IPS-NIHi11 (cell line): ENCODE results near the gene GJA3.
A peak's percentile ranks its signal among the peaks of the same experiment; 100 is the strongest.

Experiments
- DNase-seq: peaks from one replicate; pipeline ENCODE4 v3.0.0; 2012; ENCODE audit warnings: mixed read lengths, low spot score

Gene GJA3

GRCh38 chr13:20127562-20128458 lies 33.0 kb downstream of the GJA3 start:
- peak; percentile 80 for DNase-seq

- DNase-seq = no peak
Measured at GRCh38 chr13:20127262-20127561, 33.6 kb downstream of the GJA3 start.

- DNase-seq = no peak
Measured at GRCh38 chr13:20126541-20127261, 34.2 kb downstream of the GJA3 start.

GRCh38 chr13:20125783-20126165 lies 35.1 kb downstream of the GJA3 start:
- DNase-seq = no peak

DNA sequence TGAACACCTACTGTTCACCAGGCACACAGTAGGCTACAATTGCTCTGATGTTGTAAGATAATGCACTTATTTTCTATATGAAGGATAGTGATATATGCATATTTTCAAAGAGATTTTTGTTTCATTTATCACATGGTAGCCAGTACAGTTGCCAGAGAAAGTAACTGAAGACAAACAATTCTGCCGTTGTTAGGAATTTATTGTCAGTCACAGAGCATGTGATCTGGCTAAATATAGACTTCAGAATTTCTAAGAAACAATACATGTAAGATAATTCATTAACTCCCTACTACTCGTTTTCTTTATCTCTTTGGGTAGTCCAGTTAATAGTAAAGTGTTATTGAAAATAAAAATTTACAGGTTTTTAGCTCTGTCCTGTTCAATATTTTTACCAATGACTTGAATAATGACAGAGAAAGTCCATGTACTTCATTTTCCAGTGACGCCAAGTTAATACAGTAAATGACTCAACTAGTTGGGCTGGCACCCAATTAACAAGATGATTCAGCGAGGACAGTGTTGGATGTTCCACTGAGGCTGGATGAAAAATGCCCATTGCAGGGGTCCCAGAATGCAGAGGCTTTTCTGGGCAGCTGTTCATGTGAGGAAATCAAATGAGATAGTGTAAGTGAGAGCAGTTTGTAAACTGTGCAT lies 35.6 kb downstream of the GJA3 start:
- DNase-seq = no peak

DNA sequence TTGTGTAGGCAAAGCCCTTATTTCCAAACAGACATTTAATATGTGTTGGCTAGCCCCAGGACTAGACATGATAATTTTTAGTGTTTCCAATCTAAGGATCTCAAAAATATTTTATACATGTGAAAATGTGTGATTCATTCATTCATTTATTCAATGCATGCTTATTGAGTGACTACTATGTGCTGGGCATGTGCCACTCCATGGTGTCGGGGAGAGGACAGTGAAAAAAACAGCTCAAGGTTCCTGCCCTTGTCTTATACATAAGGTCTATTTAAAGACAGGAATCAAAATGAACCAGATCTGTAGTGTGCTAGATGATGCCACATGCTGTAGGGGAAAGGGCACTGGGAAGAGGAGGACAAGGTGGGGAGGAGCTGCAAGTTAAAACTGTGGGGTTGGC lies 36.5 kb downstream of the GJA3 start:
- no peak for DNase-seq

- no peak for DNase-seq
Measured at GRCh38 chr13:20121159-20121525, 39.7 kb downstream of the GJA3 start.

DNA sequence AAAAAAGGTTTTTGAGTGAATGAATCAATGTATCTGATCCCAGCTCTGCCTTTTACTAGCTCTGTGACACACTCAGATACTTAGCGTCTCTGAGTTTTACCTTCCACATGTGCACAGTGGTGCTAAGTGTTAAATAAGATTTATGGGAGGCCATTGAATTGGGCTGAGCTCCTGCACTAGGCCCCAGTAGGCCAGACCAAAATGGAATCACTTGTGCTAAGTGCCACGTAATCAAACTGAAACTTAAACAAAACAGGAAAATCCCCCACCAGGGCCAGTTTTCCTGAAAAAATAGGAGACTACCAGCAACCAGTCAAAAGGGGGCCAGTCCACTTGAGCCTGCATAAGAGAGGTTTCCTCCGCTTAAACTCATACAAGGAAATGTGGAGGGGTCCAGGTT lies 40.9 kb downstream of the GJA3 start:
- no peak for DNase-seq

GRCh38 chr13:20118268-20119140 lies 42.3 kb downstream of the GJA3 start:
- peak; percentile 63 for DNase-seq

- DNase-seq = no peak
Measured at GRCh38 chr13:20116213-20116612, 44.6 kb downstream of the GJA3 start.

- DNase-seq = no peak
Measured at GRCh38 chr13:20114066-20114610, 46.7 kb downstream of the GJA3 start.

- DNase-seq = no peak
Measured at GRCh38 chr13:20109037-20109436, 51.8 kb downstream of the GJA3 start.

- DNase-seq = no peak
Measured at GRCh38 chr13:20106742-20107141, 54.1 kb downstream of the GJA3 start.

GRCh38 chr13:20105161-20105689 lies 55.6 kb downstream of the GJA3 start:
- DNase-seq = no peak

DNA sequence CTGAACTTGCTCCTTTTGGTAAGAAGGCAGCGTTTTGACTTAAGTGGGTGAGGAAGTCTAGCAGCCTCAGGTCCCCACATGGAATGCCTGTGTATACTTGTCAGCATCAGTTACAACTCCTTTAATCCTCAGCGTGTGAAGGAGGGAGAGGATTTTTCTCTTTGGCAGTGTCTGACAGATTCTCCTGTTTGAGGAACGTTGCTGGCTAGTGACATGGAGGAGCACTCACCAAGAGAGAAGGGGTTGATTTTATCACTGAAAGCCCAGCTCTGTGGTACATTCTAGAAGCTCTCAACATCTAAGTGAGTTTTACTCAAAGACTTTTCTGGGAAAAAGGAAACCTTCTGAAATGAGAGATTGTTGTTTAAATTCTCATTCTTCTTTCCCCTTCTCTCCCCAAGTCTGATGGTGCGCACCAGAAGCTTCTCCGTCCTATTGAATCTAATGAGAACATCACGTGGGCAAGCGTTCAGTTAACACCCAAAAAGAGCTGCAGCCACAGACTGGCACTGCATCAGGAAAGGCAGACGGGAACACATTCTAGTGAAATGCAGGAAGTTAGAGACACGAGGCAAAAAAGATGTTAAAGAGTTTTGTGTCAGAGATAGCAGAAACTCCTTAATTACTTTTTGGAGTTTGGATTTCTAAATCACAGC lies 58.2 kb downstream of the GJA3 start:
- DNase-seq = no peak

GRCh38 chr13:20101467-20102316 lies 59.2 kb downstream of the GJA3 start:
- no peak for DNase-seq

GRCh38 chr13:20099319-20099718 lies 61.5 kb downstream of the GJA3 start:
- peak; percentile 73 for DNase-seq

GRCh38 chr13:20093951-20094350 lies 66.9 kb downstream of the GJA3 start:
- DNase-seq = no peak

GRCh38 chr13:20090349-20090748 lies 70.5 kb downstream of the GJA3 start:
- DNase-seq = no peak
